PC-3 (cell line): ENCODE results near the gene CCDC185.
A peak's percentile ranks its signal among the peaks of the same experiment; 100 is the strongest.

ENCODE experiments used
- EZH2 ChIP-seq: fragments of 300-600 bp; sonication (generic); IDR thresholded peaks from one replicate; pipeline ENCODE4 v1.6.1; 2017; ENCODE audit warnings: antibody characterized with exemption, mild to moderate bottlenecking, low read length; ENCODE audit not compliant: unreplicated experiment
- EZH2phosphoT487 ChIP-seq: fragments of 300-600 bp; sonication (generic); IDR thresholded peaks from 2 replicates; pipeline ENCODE4 v1.6.1; 2018; ENCODE audit warnings: mild to moderate bottlenecking, antibody characterized with exemption, low read length, borderline replicate concordance
- TF ChIP-seq, protein P1 (sequence below): fragments of 300-600 bp; sonication (generic); conservative IDR thresholded peaks from 2 replicates; pipeline ENCODE4 v1.5.1; 2017; ENCODE audit warnings: antibody characterized with exemption, low read depth, mild to moderate bottlenecking, low read length

DNA sequence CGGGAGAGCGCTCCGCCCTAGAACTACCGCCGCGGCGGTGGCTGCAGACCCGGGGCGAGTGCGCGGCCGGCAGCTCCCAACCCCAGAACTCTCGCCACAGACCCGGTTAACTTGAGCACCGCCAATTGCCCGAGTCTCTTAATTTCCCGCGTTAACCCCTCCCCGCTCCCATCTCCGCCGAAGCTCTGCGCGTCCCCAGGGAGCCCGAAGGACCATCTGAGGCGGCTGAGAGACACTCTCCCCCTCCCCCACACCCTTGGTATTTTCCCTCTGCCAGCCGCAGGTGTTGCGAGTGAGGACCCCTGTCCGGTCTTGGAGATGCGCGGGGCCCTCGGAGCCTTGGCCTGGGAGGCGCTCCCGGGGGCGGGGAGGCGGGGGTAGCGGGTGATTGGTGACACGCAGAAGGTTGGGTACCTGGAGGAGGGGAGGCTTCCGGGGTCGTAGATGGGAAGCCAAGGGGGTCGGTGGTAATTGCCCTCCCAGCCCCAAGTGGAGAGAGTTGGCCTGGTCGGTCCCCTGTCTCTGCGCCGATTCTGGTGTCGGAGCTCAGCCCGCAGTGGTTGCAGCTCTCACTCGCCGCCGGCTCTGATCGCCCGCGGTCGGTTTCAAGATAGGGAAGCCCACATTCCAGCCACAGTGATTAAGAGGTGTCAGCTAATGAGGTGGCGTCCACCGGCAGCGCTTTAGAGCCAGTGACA lies 28.4 kb upstream of the CCDC185 start:
- TF ChIP-seq, protein P1, sequence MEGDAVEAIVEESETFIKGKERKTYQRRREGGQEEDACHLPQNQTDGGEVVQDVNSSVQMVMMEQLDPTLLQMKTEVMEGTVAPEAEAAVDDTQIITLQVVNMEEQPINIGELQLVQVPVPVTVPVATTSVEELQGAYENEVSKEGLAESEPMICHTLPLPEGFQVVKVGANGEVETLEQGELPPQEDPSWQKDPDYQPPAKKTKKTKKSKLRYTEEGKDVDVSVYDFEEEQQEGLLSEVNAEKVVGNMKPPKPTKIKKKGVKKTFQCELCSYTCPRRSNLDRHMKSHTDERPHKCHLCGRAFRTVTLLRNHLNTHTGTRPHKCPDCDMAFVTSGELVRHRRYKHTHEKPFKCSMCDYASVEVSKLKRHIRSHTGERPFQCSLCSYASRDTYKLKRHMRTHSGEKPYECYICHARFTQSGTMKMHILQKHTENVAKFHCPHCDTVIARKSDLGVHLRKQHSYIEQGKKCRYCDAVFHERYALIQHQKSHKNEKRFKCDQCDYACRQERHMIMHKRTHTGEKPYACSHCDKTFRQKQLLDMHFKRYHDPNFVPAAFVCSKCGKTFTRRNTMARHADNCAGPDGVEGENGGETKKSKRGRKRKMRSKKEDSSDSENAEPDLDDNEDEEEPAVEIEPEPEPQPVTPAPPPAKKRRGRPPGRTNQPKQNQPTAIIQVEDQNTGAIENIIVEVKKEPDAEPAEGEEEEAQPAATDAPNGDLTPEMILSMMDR, result no peak
- TF ChIP-seq EZH2phosphoT487, result no peak; the same call in 1 of the 2 replicates
- TF ChIP-seq EZH2, result peak; percentile 80
